GM21717 (cell line): ENCODE measurements around the gene IPO9.
"Not testable (repeated sequence)": the region's sequence is repeated elsewhere in the genome, so short reads cannot be mapped to it uniquely, and the experiment has no call there.

Source experiments
- ATAC-seq: cut with Tn5 transposase; IDR thresholded peaks from one replicate; pipeline ENCODE4 v1.9.1; 2021; ENCODE audit warnings: mild to moderate bottlenecking, moderate library complexity; ENCODE audit not compliant: unreplicated experiment

IPO9 gene

GRCh38 chr1:201808633-201808990 is 20.3 kb upstream of the IPO9 start:
- no peak for ATAC-seq

GRCh38 chr1:201809876-201810275 is 19.1 kb upstream of the IPO9 start:
- ATAC-seq = no peak

- no peak for ATAC-seq
Observed at GRCh38 chr1:201810466-201811216, 18.3 kb upstream of the IPO9 start.

- ATAC-seq = no peak
Observed at GRCh38 chr1:201813226-201813625, 15.7 kb upstream of the IPO9 start.

- no peak for ATAC-seq
Observed at GRCh38 chr1:201816309-201816854, 12.6 kb upstream of the IPO9 start.

GRCh38 chr1:201818971-201819750 is 9.8 kb upstream of the IPO9 start:
- no peak for ATAC-seq

- no peak for ATAC-seq
Observed at GRCh38 chr1:201820413-201820812, 8.5 kb upstream of the IPO9 start.

- ATAC-seq = no peak
Observed at GRCh38 chr1:201825245-201825644, 3.7 kb upstream of the IPO9 start.

- no peak for ATAC-seq
Observed at GRCh38 chr1:201826830-201827229, 2.1 kb upstream of the IPO9 start.

- no peak for ATAC-seq
Observed at GRCh38 chr1:201827321-201828216, 1.4 kb upstream of the IPO9 start.

GRCh38 chr1:201828217-201828819 is 639 bp upstream of the IPO9 start:
- no peak for ATAC-seq

GRCh38 chr1:201831371-201831770 is 2.4 kb downstream of the IPO9 start:
- no peak for ATAC-seq

- no peak for ATAC-seq
Observed at GRCh38 chr1:201834621-201835020, 5.7 kb downstream of the IPO9 start.

GRCh38 chr1:201838381-201838780 is 9.4 kb downstream of the IPO9 start:
- ATAC-seq = no peak

GRCh38 chr1:201839089-201839488 is 10.1 kb downstream of the IPO9 start:
- not testable (repeated sequence) for ATAC-seq

- ATAC-seq = no peak
Observed at GRCh38 chr1:201840055-201840454, 11.1 kb downstream of the IPO9 start.

- ATAC-seq = no peak
Observed at GRCh38 chr1:201840490-201840889, 11.5 kb downstream of the IPO9 start.

GRCh38 chr1:201841265-201841912 is 12.4 kb downstream of the IPO9 start:
- ATAC-seq = no peak

GRCh38 chr1:201842472-201843027 is 13.6 kb downstream of the IPO9 start:
- no peak for ATAC-seq
